Astrocyte (in vitro differentiated cells and primary cell): ENCODE measurements around the gene TRUB2. TPM values are rescaled to one million over a fixed set of nuclear protein-coding genes. Genes with fewer than 3 reads are reported as not detected.

Experiments
- DNase-seq: peaks from one replicate; pipeline ENCODE4 v3.0.0-alpha.2; 2010; ENCODE audit warnings: low read depth
- FAIRE-seq: peaks from 2 replicates; lab custom pipeline; 2011; peaks lifted over from hg19 to GRCh38; lab: Jason Lieb, UNC
- H2AFZ ChIP-seq: 2 replicates; pipeline ENCODE4 v1.6.0; 2012; ENCODE audit warnings: low read depth, low read length, inconsistent platforms
- H3K27ac ChIP-seq: 2 replicates; pipeline ENCODE4 v1.5.1; 2011; ENCODE audit warnings: low read depth, low read length, inconsistent platforms
- H3K27me3 ChIP-seq: 2 replicates; pipeline ENCODE4 v1.6.0; 2011; ENCODE audit warnings: low read length, inconsistent platforms; ENCODE audit not compliant: insufficient read depth
- H3K36me3 ChIP-seq: 2 replicates; pipeline ENCODE4 v1.5.1; 2011; ENCODE audit warnings: low read length, inconsistent platforms; ENCODE audit not compliant: insufficient read depth
- H3K4me1 ChIP-seq: 2 replicates; pipeline ENCODE4 v1.5.1; 2011; ENCODE audit warnings: low read length, inconsistent platforms; ENCODE audit not compliant: insufficient read depth
- H3K4me2 ChIP-seq: 2 replicates; pipeline ENCODE4 v1.6.0; 2012; ENCODE audit warnings: low read length, inconsistent platforms
- H3K4me3 ChIP-seq: 2 replicates; pipeline ENCODE4 v1.5.1; 2011; ENCODE audit warnings: low read depth, mild to moderate bottlenecking, low read length, inconsistent platforms; ENCODE audit not compliant: insufficient read depth
- H3K79me2 ChIP-seq: 2 replicates; pipeline ENCODE4 v1.6.0; 2012; ENCODE audit warnings: mild to moderate bottlenecking, low read length, inconsistent platforms; ENCODE audit not compliant: insufficient read depth
- H3K9ac ChIP-seq: 2 replicates; pipeline ENCODE4 v1.6.0; 2012; ENCODE audit warnings: mild to moderate bottlenecking, low read length, inconsistent platforms
- H3K9me3 ChIP-seq: 2 replicates; pipeline ENCODE4 v1.5.1; 2012; ENCODE audit warnings: low read depth, mild to moderate bottlenecking, low read length, inconsistent platforms; ENCODE audit not compliant: insufficient read depth
- H4K20me1 ChIP-seq: 2 replicates; pipeline ENCODE4 v1.6.0; 2012; ENCODE audit warnings: low read length, inconsistent platforms; ENCODE audit not compliant: insufficient read depth
- H3K27ac Mint-ChIP-seq: one replicate; pipeline ENCODE4 v1.8.0; 2021; ENCODE audit warnings: mild to moderate bottlenecking, mixed read lengths; ENCODE audit not compliant: unreplicated experiment
- H3K27me3 Mint-ChIP-seq: one replicate; pipeline ENCODE4 v1.8.0; 2021; ENCODE audit warnings: low read depth, mixed read lengths; ENCODE audit not compliant: unreplicated experiment
- H3K36me3 Mint-ChIP-seq: one replicate; pipeline ENCODE4 v1.8.0; 2021; ENCODE audit warnings: low read depth, mixed read lengths; ENCODE audit not compliant: unreplicated experiment
- H3K4me1 Mint-ChIP-seq: one replicate; pipeline ENCODE4 v1.8.0; 2021; ENCODE audit warnings: low read depth, mixed read lengths; ENCODE audit not compliant: unreplicated experiment
- H3K4me3 Mint-ChIP-seq: one replicate; pipeline ENCODE4 v1.8.0; 2021; ENCODE audit warnings: mild to moderate bottlenecking, moderate library complexity, mixed read lengths; ENCODE audit not compliant: unreplicated experiment
- H3K9me3 Mint-ChIP-seq: one replicate; pipeline ENCODE4 v1.8.0; 2021; ENCODE audit warnings: mild to moderate bottlenecking, mixed read lengths; ENCODE audit not compliant: unreplicated experiment
- EZH2 ChIP-seq: IDR thresholded peaks from 2 replicates; pipeline ENCODE4 v1.6.1; 2012; ENCODE audit warnings: mild to moderate bottlenecking, low read length, inconsistent platforms; ENCODE audit not compliant: insufficient read depth
- total RNA-seq: library from RNA; stranded (reverse); gene quantifications from 2 replicates; pipeline ENCODE4 v1.2.1, GENCODE V29; 2021
- TF ChIP-seq, protein P1 (sequence below): IDR thresholded peaks from 2 replicates; pipeline ENCODE4 v1.5.1; 2011; ENCODE audit warnings: low read depth, mild to moderate bottlenecking, inconsistent platforms, low read length, moderate library complexity; ENCODE audit not compliant: insufficient read depth

The TRUB2 gene
- total RNA-seq, 1 donor from 2014 or later, result 26.6 TPM

- no peak for DNase-seq
- Mint-ChIP-seq H3K9me3 (no peaks in the 10 kb centered on the region), H3K4me3 (no peak overlapping the region), H3K4me1 (no peaks in the 10 kb centered on the region), H3K36me3 (peaks cover 14% of the 10 kb centered on the region), H3K27ac (no peak overlapping the region), H3K27me3 (no peaks in the 10 kb centered on the region)
- Histone ChIP-seq H4K20me1 (no peaks in the 10 kb centered on the region), H3K36me3 (peaks cover 9% of the 10 kb centered on the region), H3K4me3 (no peak overlapping the region), H3K9ac (no peak overlapping the region), H2AFZ (no peak overlapping the region), H3K4me2 (no peak overlapping the region), H3K27me3 (no peaks in the 10 kb centered on the region), H3K27ac (no peak overlapping the region), H3K4me1 (no peaks in the 10 kb centered on the region), H3K9me3 (no peaks in the 10 kb centered on the region), H3K79me2 (peaks cover 2% of the 10 kb centered on the region)
- no peak for FAIRE-seq
- no peak for TF ChIP-seq EZH2
- TF ChIP-seq, protein P1, sequence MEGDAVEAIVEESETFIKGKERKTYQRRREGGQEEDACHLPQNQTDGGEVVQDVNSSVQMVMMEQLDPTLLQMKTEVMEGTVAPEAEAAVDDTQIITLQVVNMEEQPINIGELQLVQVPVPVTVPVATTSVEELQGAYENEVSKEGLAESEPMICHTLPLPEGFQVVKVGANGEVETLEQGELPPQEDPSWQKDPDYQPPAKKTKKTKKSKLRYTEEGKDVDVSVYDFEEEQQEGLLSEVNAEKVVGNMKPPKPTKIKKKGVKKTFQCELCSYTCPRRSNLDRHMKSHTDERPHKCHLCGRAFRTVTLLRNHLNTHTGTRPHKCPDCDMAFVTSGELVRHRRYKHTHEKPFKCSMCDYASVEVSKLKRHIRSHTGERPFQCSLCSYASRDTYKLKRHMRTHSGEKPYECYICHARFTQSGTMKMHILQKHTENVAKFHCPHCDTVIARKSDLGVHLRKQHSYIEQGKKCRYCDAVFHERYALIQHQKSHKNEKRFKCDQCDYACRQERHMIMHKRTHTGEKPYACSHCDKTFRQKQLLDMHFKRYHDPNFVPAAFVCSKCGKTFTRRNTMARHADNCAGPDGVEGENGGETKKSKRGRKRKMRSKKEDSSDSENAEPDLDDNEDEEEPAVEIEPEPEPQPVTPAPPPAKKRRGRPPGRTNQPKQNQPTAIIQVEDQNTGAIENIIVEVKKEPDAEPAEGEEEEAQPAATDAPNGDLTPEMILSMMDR, result no peak
Measured at GRCh38 chr9:128335914-128336313, 13.7 kb upstream of the TRUB2 start.

- H3K4me3 ChIP-seq, result no peak overlapping the region
Measured at GRCh38 chr9:128335161-128335560, 12.9 kb upstream of the TRUB2 start.

DNA sequence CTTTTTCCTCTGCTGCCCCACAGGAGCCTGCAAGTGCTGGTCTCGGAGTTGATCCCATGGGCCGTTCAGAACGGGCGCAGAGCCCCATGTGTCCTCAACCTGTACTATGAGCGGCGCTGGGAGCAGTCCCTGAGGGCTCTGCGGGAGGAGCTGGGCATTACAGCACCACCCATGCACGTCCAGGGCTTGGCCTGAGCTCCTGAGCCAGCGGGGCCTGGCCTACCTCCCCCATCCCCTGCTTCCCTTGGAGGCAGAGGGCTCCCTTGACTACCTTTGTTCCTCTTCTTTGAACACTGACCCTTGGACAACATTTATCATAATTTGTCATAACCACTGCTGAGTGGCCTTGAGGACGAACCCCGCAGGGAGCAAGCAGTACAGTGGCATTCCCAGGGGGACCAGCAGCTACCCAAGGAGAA lies 11.2 kb upstream of the TRUB2 start:
- no peaks in the 10 kb centered on the region for H4K20me1 ChIP-seq
- H3K36me3 ChIP-seq, result peaks cover 10% of the 10 kb centered on the region
- H3K27me3 ChIP-seq, result no peaks in the 10 kb centered on the region
- no peak overlapping the region for H3K27ac Mint-ChIP-seq
- H3K4me3 ChIP-seq, result no peak overlapping the region
- H3K27me3 Mint-ChIP-seq, result no peaks in the 10 kb centered on the region
- H3K79me2 ChIP-seq, result no peaks in the 10 kb centered on the region
- H3K4me2 ChIP-seq, result no peak overlapping the region
- H3K4me1 ChIP-seq, result no peaks in the 10 kb centered on the region
- no peaks in the 10 kb centered on the region for H3K9me3 Mint-ChIP-seq
- TF ChIP-seq, protein P1, result no peak
- TF ChIP-seq EZH2, result no peak
- no peak overlapping the region for H3K27ac ChIP-seq
- H3K9me3 ChIP-seq, result no peaks in the 10 kb centered on the region
- DNase-seq (no peak), FAIRE-seq (no peak)
- H3K36me3 Mint-ChIP-seq, result peaks cover 18% of the 10 kb centered on the region
- no peaks in the 10 kb centered on the region for H3K4me1 Mint-ChIP-seq
- H3K9ac ChIP-seq, result no peak overlapping the region
- H3K4me3 Mint-ChIP-seq, result no peak overlapping the region
- H2AFZ ChIP-seq, result no peak overlapping the region

More at GRCh38 chr9:128335161-128335560, 12.9 kb upstream of the TRUB2 start:
- H3K4me3 Mint-ChIP-seq, result no peak overlapping the region
- H3K4me2 ChIP-seq, result no peak overlapping the region
- H3K4me1 ChIP-seq, result no peaks in the 10 kb centered on the region
- no peaks in the 10 kb centered on the region for H3K27me3 ChIP-seq
- H2AFZ ChIP-seq, result no peak overlapping the region
- no peak overlapping the region for H3K27ac Mint-ChIP-seq
- no peak overlapping the region for H3K27ac ChIP-seq
- no peak for DNase-seq
- no peaks in the 10 kb centered on the region for H3K4me1 Mint-ChIP-seq
- no peak for FAIRE-seq
- no peaks in the 10 kb centered on the region for H3K9me3 Mint-ChIP-seq
- TF ChIP-seq EZH2, result no peak
- TF ChIP-seq, protein P1, result no peak
- H3K9me3 ChIP-seq, result no peaks in the 10 kb centered on the region
- no peaks in the 10 kb centered on the region for H3K27me3 Mint-ChIP-seq
- H3K36me3 Mint-ChIP-seq, result peaks cover 15% of the 10 kb centered on the region
- no peak overlapping the region for H3K9ac ChIP-seq
- no peaks in the 10 kb centered on the region for H4K20me1 ChIP-seq
- H3K36me3 ChIP-seq, result peaks cover 9% of the 10 kb centered on the region
- no peaks in the 10 kb centered on the region for H3K79me2 ChIP-seq
